ENCODE measurements around the gene UPK2.

UPK2 gene

GRCh38 chr11:118915396-118915795 is 40.7 kb upstream of the UPK2 start:
- H3K27ac ChIP-seq = peak overlapping the region; percentile 98
- TF ChIP-seq ZFX (IDR thresholded peaks at IDR 0.05) = no peak
- TF ChIP-seq CTCF (conservative IDR thresholded peaks at IDR 0.05) = no peak

GRCh38 chr11:118915941-118916841 is 39.9 kb upstream of the UPK2 start:
- no peak for TF ChIP-seq CTCF (conservative IDR thresholded peaks at IDR 0.05)
- peak overlapping the region; percentile 98 for H3K27ac ChIP-seq

GRCh38 chr11:118916842-118917388 is 39.2 kb upstream of the UPK2 start:
- peak overlapping the region; percentile 98 for H3K27ac ChIP-seq
- TF ChIP-seq CTCF (conservative IDR thresholded peaks at IDR 0.05) (no peak), ZFX (IDR thresholded peaks at IDR 0.05) (no peak)

GRCh38 chr11:118917481-118918127 is 38.5 kb upstream of the UPK2 start:
- TF ChIP-seq CTCF (conservative IDR thresholded peaks at IDR 0.05) (no peak), ZFX (IDR thresholded peaks at IDR 0.05) (no peak)
- H3K27ac ChIP-seq = peak overlapping the region; percentile 98

- TF ChIP-seq ZFX (IDR thresholded peaks at IDR 0.05) (no peak), CTCF (conservative IDR thresholded peaks at IDR 0.05) (no peak)
- peak overlapping the region; percentile 98 for H3K27ac ChIP-seq
These were observed 37.9 kb upstream of the UPK2 start for GRCh38 chr11:118918128-118918685.

- peak overlapping the region; percentile 98 for H3K27ac ChIP-seq
These were observed 37.3 kb upstream of the UPK2 start for GRCh38 chr11:118918686-118919280.

More at GRCh38 chr11:118918686-118919280, 37.3 kb upstream of the UPK2 start:
- TF ChIP-seq ZFX (IDR thresholded peaks at IDR 0.05) (no peak), CTCF (conservative IDR thresholded peaks at IDR 0.05) (no peak)

All from C4-2B (cell line).